ENCODE measurements around the gene HELZ2. TPM values are rescaled to one million over a fixed set of nuclear protein-coding genes. Genes with fewer than 3 reads are reported as not detected.

Gene HELZ2
- total and polyA plus RNA-seq, 10 of the 15 experiments (the other 5 are each of a cell fraction or from before 2014, with no cell fraction given): 0.05 to 33.3 (median 6.2) TPM

DNA sequence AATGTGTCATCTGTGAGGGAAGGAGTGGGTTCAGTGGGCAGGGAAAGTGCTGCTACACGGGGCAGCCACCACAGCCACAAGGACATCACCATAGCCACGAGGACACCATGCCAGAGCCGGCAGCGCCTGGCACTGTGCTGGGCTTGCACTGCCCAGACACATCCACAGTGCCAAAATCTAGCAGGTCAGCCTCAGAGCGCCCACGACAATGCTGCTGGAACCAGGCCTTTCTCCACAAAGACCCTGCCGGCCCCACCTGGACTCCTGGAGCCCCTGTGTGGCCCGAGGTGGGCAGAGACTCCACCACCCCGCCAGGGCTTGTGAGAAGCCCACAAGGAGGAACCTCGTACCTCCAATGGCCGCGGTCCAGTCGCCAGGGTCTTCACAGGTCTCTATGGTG lies 18.6 kb upstream of the HELZ2 start (continued):
- TF ChIP-seq, protein P1, sequence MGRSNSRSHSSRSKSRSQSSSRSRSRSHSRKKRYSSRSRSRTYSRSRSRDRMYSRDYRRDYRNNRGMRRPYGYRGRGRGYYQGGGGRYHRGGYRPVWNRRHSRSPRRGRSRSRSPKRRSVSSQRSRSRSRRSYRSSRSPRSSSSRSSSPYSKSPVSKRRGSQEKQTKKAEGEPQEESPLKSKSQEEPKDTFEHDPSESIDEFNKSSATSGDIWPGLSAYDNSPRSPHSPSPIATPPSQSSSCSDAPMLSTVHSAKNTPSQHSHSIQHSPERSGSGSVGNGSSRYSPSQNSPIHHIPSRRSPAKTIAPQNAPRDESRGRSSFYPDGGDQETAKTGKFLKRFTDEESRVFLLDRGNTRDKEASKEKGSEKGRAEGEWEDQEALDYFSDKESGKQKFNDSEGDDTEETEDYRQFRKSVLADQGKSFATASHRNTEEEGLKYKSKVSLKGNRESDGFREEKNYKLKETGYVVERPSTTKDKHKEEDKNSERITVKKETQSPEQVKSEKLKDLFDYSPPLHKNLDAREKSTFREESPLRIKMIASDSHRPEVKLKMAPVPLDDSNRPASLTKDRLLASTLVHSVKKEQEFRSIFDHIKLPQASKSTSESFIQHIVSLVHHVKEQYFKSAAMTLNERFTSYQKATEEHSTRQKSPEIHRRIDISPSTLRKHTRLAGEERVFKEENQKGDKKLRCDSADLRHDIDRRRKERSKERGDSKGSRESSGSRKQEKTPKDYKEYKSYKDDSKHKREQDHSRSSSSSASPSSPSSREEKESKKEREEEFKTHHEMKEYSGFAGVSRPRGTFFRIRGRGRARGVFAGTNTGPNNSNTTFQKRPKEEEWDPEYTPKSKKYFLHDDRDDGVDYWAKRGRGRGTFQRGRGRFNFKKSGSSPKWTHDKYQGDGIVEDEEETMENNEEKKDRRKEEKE (IDR thresholded peaks at IDR 0.05): no peak
- TF ChIP-seq JUNB (IDR thresholded peaks at IDR 0.05): no peak

GRCh38 chr20:63591786-63592355 lies 17.8 kb upstream of the HELZ2 start:
- ChIA-PET POLR2A (no interaction called here), SMC1A (ENCODE audit: uncharacterized antibody, unreplicated experiment) (no interaction called here), RAD21 (ENCODE audit: unreplicated experiment) (no interaction called here)

More at GRCh38 chr20:63591786-63592355, 17.8 kb upstream of the HELZ2 start:
- no peak for FAIRE-seq
- Histone ChIP-seq H3K4me1 (ENCODE audit: control insufficient read depth, insufficient read depth, low read length) (no peaks in the 10 kb centered on the region), H4K20me1 (ENCODE audit: control insufficient read depth, insufficient read depth) (no peaks in the 10 kb centered on the region), H3K4me2 (ENCODE audit: control insufficient read depth, insufficient read depth) (no peak overlapping the region), H2AFZ (ENCODE audit: control insufficient read depth, low read depth, low read length) (no peak overlapping the region), H3K9me3 (replicated peaks; ENCODE audit: control insufficient read depth, insufficient read depth, low read length) (no peaks in the 10 kb centered on the region), H3K27me3 (replicated peaks in 1 of 2; ENCODE audit: control insufficient read depth in 2 of 2, insufficient read depth in 2 of 2, low read length in 1 of 2) (no peaks in the 10 kb centered on the region), H3K27ac (ENCODE audit: control insufficient read depth, insufficient read depth) (no peak overlapping the region), H3K9ac (ENCODE audit: control insufficient read depth, insufficient read depth, low read length) (no peak overlapping the region), H3K4me3 (no peak overlapping the region), H3K36me3 (ENCODE audit: control insufficient read depth in 2 of 2, insufficient read depth in 2 of 2, low read length in 1 of 2) (peaks cover 4 to 7% of the 10 kb centered on the region in 2 experiments; a peak in 3 of 4 replicates), H3K79me2 (ENCODE audit: control insufficient read depth, insufficient read depth, low read length) (no peaks in the 10 kb centered on the region)
- TF ChIP-seq, protein P2, sequence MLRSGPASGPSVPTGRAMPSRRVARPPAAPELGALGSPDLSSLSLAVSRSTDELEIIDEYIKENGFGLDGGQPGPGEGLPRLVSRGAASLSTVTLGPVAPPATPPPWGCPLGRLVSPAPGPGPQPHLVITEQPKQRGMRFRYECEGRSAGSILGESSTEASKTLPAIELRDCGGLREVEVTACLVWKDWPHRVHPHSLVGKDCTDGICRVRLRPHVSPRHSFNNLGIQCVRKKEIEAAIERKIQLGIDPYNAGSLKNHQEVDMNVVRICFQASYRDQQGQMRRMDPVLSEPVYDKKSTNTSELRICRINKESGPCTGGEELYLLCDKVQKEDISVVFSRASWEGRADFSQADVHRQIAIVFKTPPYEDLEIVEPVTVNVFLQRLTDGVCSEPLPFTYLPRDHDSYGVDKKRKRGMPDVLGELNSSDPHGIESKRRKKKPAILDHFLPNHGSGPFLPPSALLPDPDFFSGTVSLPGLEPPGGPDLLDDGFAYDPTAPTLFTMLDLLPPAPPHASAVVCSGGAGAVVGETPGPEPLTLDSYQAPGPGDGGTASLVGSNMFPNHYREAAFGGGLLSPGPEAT (IDR thresholded peaks at IDR 0.05; ENCODE audit: low read depth): no peak
- no peak for TF ChIP-seq ZZZ3 (IDR thresholded peaks at IDR 0.05; ENCODE audit: control insufficient read depth, insufficient read length, low read depth)
- no peak for TF ChIP-seq STAT1 (conservative IDR thresholded peaks at IDR 0.05)
- TF ChIP-seq EED (IDR thresholded peaks at IDR 0.05; ENCODE audit: low read depth): no peak
- no peak for TF ChIP-seq SMARCA5 (IDR thresholded peaks at IDR 0.05)
- no peak for TF ChIP-seq ASH2L (IDR thresholded peaks at IDR 0.05; ENCODE audit: borderline replicate concordance, low read depth)
- TF ChIP-seq KAT2A (conservative IDR thresholded peaks at IDR 0.05; ENCODE audit: control insufficient read depth, low read depth, low read length): no peak
- no peak for TF ChIP-seq FOS (IDR thresholded peaks at IDR 0.05; ENCODE audit: borderline replicate concordance, extremely low read depth, insufficient read length)
- TF ChIP-seq RUNX3 (IDR thresholded peaks at IDR 0.05; ENCODE audit: low read length): no peak
- TF ChIP-seq ZNF207 (IDR thresholded peaks at IDR 0.05; ENCODE audit: borderline replicate concordance): no peak
- TF ChIP-seq BRCA1 (IDR thresholded peaks at IDR 0.05; ENCODE audit: low read depth, low read length): no peak
- TF ChIP-seq YBX1 (IDR thresholded peaks at IDR 0.05): no peak
- TF ChIP-seq SIX5 (IDR thresholded peaks at IDR 0.05; ENCODE audit: low read depth, low read length, severe bottlenecking): no peak
- TF ChIP-seq NR2C2 (IDR thresholded peaks at IDR 0.05; ENCODE audit: borderline replicate concordance, control insufficient read depth, insufficient read length, low read depth): no peak
- no peak for TF ChIP-seq FOXM1 (IDR thresholded peaks at IDR 0.05; ENCODE audit: low read depth, low read length)
- CTCF ChIA-PET: no interaction called here
- no TSS peak for BruUV-seq (replicated peaks)
- WGBS (ENCODE audit: insufficient coverage, insufficient replicate concordance, low lambda C conversion rate, missing lambda C conversion rate): 92% methylated on average over 28 of the region's 28 CpGs
- no peak for ATAC-seq
- DNase-seq (ENCODE audit: low read depth, low spot score): no peak
- in situ Hi-C loops (cut with MboI): no loop called here
- intact Hi-C loops (cut with micrococcal nuclease; ENCODE audit: unreplicated experiment): no loop called here

Measured in GM12878 (cell line).